ENCODE measurements around the gene NFKBIE.

Gene NFKBIE

GRCh38 chr6:44272529-44272928 lies 7.2 kb upstream of the NFKBIE start:
- DNase-seq, result no peak

GRCh38 chr6:44271914-44272313 lies 6.6 kb upstream of the NFKBIE start:
- DNase-seq, result no peak

GRCh38 chr6:44271406-44271723 lies 6.0 kb upstream of the NFKBIE start:
- DNase-seq, result no peak

GRCh38 chr6:44270526-44271405 lies 5.4 kb upstream of the NFKBIE start:
- no peak for DNase-seq

- DNase-seq, result no peak
Measured at GRCh38 chr6:44269921-44270525, 4.7 kb upstream of the NFKBIE start, which contains the start of gene TMEM151B. TSS of gene TMEM151B (plus strand) at chr6:44270450. CDS start at chr6:44270743, 293 bp downstream.

GRCh38 chr6:44269178-44269920 lies 4.0 kb upstream of the NFKBIE start:
- peak; percentile 43 to 74 (median 67) for DNase-seq

GRCh38 chr6:44268095-44268628 lies 2.8 kb upstream of the NFKBIE start:
- peak; percentile 36 to 67 (median 52) for DNase-seq

- DNase-seq, result no peak
Measured at GRCh38 chr6:44267252-44267651, 1.9 kb upstream of the NFKBIE start.

GRCh38 chr6:44266347-44266746 lies 996 bp upstream of the NFKBIE start:
- DNase-seq, result no peak

GRCh38 chr6:44265722-44266233 lies 427 bp upstream of the NFKBIE start:
- DNase-seq, result no peak

GRCh38 chr6:44264154-44265006 lies 971 bp downstream of the NFKBIE start:
- peak; percentile 78 to 90 (median 88) for DNase-seq

GRCh38 chr6:44263354-44264100 lies 1.8 kb downstream of the NFKBIE start:
- DNase-seq, result peak; percentile 62 to 83 (median 82)

- DNase-seq, result peak in 3 of 4 experiments; percentile 55 to 77 (median 65)
Measured at GRCh38 chr6:44262467-44263353, 2.6 kb downstream of the NFKBIE start.

GRCh38 chr6:44261581-44261980 lies 3.8 kb downstream of the NFKBIE start:
- no peak for DNase-seq

GRCh38 chr6:44260451-44261297 lies 4.7 kb downstream of the NFKBIE start:
- no peak for DNase-seq

- no peak for DNase-seq
Measured at GRCh38 chr6:44260011-44260410, 5.3 kb downstream of the NFKBIE start.

GRCh38 chr6:44258921-44259320 lies 6.4 kb downstream of the NFKBIE start:
- no peak for DNase-seq

- DNase-seq, result no peak
Measured at GRCh38 chr6:44258325-44258863, 7.0 kb downstream of the NFKBIE start.

All from suppressor macrophage (primary cell).